DOHH2 (cell line): ENCODE measurements around the gene COL13A1.

ENCODE experiments used
- EZH2phosphoT487 ChIP-seq: fragments of 200-600 bp; sonication (generic); IDR thresholded peaks from 2 replicates; pipeline ENCODE4 v1.6.1; 2017; ENCODE audit warnings: borderline replicate concordance, mild to moderate bottlenecking, antibody characterized with exemption, low read length, moderate library complexity, mixed read lengths
- TF ChIP-seq, protein P1 (sequence below): fragments of 200-600 bp; sonication (generic); IDR thresholded peaks from one replicate; pipeline ENCODE4 v1.5.1; 2014; ENCODE audit warnings: antibody characterized with exemption, mild to moderate bottlenecking, low read depth, low read length; ENCODE audit not compliant: poor library complexity, severe bottlenecking

DNA sequence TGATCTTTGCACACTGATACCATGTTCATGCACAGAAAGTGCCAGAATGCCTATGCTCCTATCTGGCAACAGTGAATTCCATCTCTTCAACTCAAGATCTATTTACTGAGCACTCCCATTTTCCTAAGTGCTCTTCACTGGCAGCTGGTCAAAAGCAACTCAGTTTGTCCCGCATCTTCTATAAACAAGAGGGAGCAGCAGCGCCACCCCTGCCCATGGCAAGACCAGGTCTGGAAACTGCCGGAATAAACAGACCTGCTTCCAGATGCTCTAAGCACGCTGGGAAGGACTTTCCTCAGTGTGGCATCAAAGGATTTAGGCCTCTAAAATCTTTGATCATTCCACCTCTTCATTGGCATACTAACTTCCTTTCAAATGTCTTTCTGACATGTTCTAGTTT, 146.6 kb downstream of the COL13A1 start:
- TF ChIP-seq, protein P1, sequence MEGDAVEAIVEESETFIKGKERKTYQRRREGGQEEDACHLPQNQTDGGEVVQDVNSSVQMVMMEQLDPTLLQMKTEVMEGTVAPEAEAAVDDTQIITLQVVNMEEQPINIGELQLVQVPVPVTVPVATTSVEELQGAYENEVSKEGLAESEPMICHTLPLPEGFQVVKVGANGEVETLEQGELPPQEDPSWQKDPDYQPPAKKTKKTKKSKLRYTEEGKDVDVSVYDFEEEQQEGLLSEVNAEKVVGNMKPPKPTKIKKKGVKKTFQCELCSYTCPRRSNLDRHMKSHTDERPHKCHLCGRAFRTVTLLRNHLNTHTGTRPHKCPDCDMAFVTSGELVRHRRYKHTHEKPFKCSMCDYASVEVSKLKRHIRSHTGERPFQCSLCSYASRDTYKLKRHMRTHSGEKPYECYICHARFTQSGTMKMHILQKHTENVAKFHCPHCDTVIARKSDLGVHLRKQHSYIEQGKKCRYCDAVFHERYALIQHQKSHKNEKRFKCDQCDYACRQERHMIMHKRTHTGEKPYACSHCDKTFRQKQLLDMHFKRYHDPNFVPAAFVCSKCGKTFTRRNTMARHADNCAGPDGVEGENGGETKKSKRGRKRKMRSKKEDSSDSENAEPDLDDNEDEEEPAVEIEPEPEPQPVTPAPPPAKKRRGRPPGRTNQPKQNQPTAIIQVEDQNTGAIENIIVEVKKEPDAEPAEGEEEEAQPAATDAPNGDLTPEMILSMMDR: no peak
- TF ChIP-seq EZH2phosphoT487: no peak
